Esophagus muscularis mucosa (tissue), 4 donors: ENCODE measurements around the gene OPRL1. TPM values are rescaled to one million over a fixed set of nuclear protein-coding genes. Genes with fewer than 3 reads are reported as not detected.

Experiments
- DNase-seq: peaks from one replicate; pipeline ENCODE4 v3.0.0-alpha.2; 2017; ENCODE audit errors: extremely low spot score
- H3K27ac ChIP-seq, 4 donors: fragments of 200-600 bp; sonication (generic); replicated peaks in 1 of 4; 1 replicate in 3 of 4; 2 replicates in 1 of 4; pipeline ENCODE4 v1.5.1; 2016 to 2019; ENCODE audit warnings: mild to moderate bottlenecking in 1 of 4
- H3K27me3 ChIP-seq, 4 donors: fragments of 200-600 bp; sonication (generic); one replicate each; pipeline versions ENCODE4 v1.5.1 to v1.6.0; 2016 to 2019
- H3K36me3 ChIP-seq, 4 donors: fragments of 200-600 bp; sonication (generic); one replicate each; pipeline ENCODE4 v1.5.1; 2016 to 2019
- H3K4me1 ChIP-seq, 4 donors: fragments of 200-600 bp; sonication (generic); one replicate each; pipeline ENCODE4 v1.5.1; 2016 to 2019
- H3K4me3 ChIP-seq, 4 donors: fragments of 200-600 bp; sonication (generic); 1 replicate in 2 of 4; 2 replicates in 2 of 4; pipeline ENCODE4 v1.5.1; 2016 to 2019; ENCODE audit warnings: mild to moderate bottlenecking in 4 of 4, moderate library complexity in 1 of 4
- H3K9me3 ChIP-seq, 4 donors: fragments of 200-600 bp; sonication (generic); 1 replicate in 3 of 4; 2 replicates in 1 of 4; pipeline ENCODE4 v1.5.1; 2016 to 2019
- CTCF ChIP-seq, 3 experiments: fragments of 200-600 bp in 2 of 3; fragments of 450-650 bp in 1 of 3; sonication (generic) in 2 of 3; IDR thresholded peaks; one replicate each; pipeline ENCODE4 v1.5.1; 2017 to 2019; ENCODE audit warnings: antibody characterized with exemption in 3 of 3, mild to moderate bottlenecking in 2 of 3, moderate library complexity in 1 of 3
- EP300 ChIP-seq: sonication (generic); formaldehyde crosslinking; IDR thresholded peaks from one replicate; pipeline ENCODE4 v1.6.1; 2017; ENCODE audit warnings: antibody characterized with exemption
- POLR2A ChIP-seq: fragments of 450-650 bp; IDR thresholded peaks from one replicate; pipeline ENCODE4 v1.6.1; 2017; ENCODE audit warnings: antibody characterized with exemption, moderate library complexity, mild to moderate bottlenecking, low read depth
- POLR2AphosphoS5 ChIP-seq, 2 donors: sonication (generic); formaldehyde crosslinking; IDR thresholded peaks; one replicate each; pipeline ENCODE4 v1.6.1; 2017; ENCODE audit warnings: antibody characterized with exemption in 2 of 2
- WGBS: methylation state at CpG from one replicate; pipeline ENCODE4 v1.1.5; 2018; 5-methylcytosine and 5-hydroxymethylcytosine counted together
- intact Hi-C: fragments of 100-400 bp; cut with DNase I; formaldehyde crosslinking; loops from one replicate; pipeline ENCODE4 v1.15.1; 2023
- total RNA-seq, 4 donors: library from RNA; depleted of rRNA; stranded (reverse); fragments of >200 nt; gene quantifications; one replicate each; pipeline versions ENCODE4 v1.1.0 to v1.2.1, GENCODE V29; 2016

OPRL1 gene
- total RNA-seq, 4 donors from 2014 or later = 0.42 to 1.4 (median 0.87) TPM

GRCh38 chr20:64047046-64047389 lies 32.9 kb upstream of the OPRL1 start:
- peak overlapping the region; percentile 45 to 57 (median 46) for H3K4me3 ChIP-seq
- TF ChIP-seq POLR2A = no peak
- H3K4me1 ChIP-seq = peaks cover 9 to 41% (median 27%) of the 10 kb centered on the region in 4 donors
- H3K9me3 ChIP-seq = no peaks in the 10 kb centered on the region
- intact Hi-C loops = no loop called here
- H3K27me3 ChIP-seq = peaks cover 0 to 99% (median 38%) of the 10 kb centered on the region in 4 donors
- H3K27ac ChIP-seq = peak overlapping the region in 2 of 4 donors; percentile 18 to 34
- peaks cover 0 to 21% (median 0%) of the 10 kb centered on the region in 4 donors for H3K36me3 ChIP-seq
- WGBS = 85% methylated on average over 8 of the region's 8 CpGs
- no peak for DNase-seq

- peaks cover 0 to 21% (median 0%) of the 10 kb centered on the region in 4 donors for H3K36me3 ChIP-seq
- intact Hi-C loops = no loop called here
- no peaks in the 10 kb centered on the region for H3K9me3 ChIP-seq
- H3K27me3 ChIP-seq = peaks cover 0 to 99% (median 35%) of the 10 kb centered on the region in 4 donors
- TF ChIP-seq POLR2A (no peak), POLR2AphosphoS5 (IDR thresholded peaks at IDR 0.05) (no peak), EP300 (no peak), CTCF (IDR thresholded peaks at IDR 0.05) (no peak)
- no CpG with 5 or more reads among the region's 49 CpGs for WGBS
- H3K4me1 ChIP-seq = peaks cover 10 to 45% (median 31%) of the 10 kb centered on the region in 4 donors
- peak overlapping the region; percentile 45 to 57 (median 46) for H3K4me3 ChIP-seq
- H3K27ac ChIP-seq = peak overlapping the region in 3 of 4 donors; percentile 10 to 58 (median 34)
- DNase-seq = no peak
Measured at GRCh38 chr20:64047968-64048401, 31.9 kb upstream of the OPRL1 start.

GRCh38 chr20:64048402-64049044 lies 31.4 kb upstream of the OPRL1 start:
- H3K9me3 ChIP-seq = no peaks in the 10 kb centered on the region
- H3K27ac ChIP-seq = peak overlapping the region in 3 of 4 donors; percentile 10 to 58 (median 27)
- H3K27me3 ChIP-seq = peaks cover 0 to 99% (median 36%) of the 10 kb centered on the region in 4 donors
- intact Hi-C loops = no loop called here
- H3K4me3 ChIP-seq = peak overlapping the region; percentile 45 to 57 (median 46)
- peaks cover 15 to 50% (median 36%) of the 10 kb centered on the region in 4 donors for H3K4me1 ChIP-seq
- no peak for DNase-seq
- TF ChIP-seq POLR2A (no peak), POLR2AphosphoS5 (IDR thresholded peaks at IDR 0.05) (no peak), CTCF (IDR thresholded peaks at IDR 0.05) (no peak), EP300 (no peak)
- H3K36me3 ChIP-seq = peaks cover 0 to 21% (median 0%) of the 10 kb centered on the region in 4 donors
- WGBS = 0% methylated on average over 1 of the region's 101 CpGs

GRCh38 chr20:64049060-64049877 lies 30.6 kb upstream of the OPRL1 start, which contains the start of gene SOX18:
Gene SOX18, minus strand, starts transcription at chr20:64049639. Its CDS starts 123 bp downstream, at chr20:64049516.
- WGBS = 2% methylated on average over 12 of the region's 111 CpGs
- H3K36me3 ChIP-seq = peaks cover 0 to 21% (median 0%) of the 10 kb centered on the region in 4 donors
- intact Hi-C loops = no loop called here
- peak within 1 kb of the TSS; percentile 57 to 77 (median 74) for H3K27ac ChIP-seq
- no peak for DNase-seq
- peak in 1 of 2 donors; percentile 46 for TF ChIP-seq POLR2AphosphoS5 (IDR thresholded peaks at IDR 0.05)
- no peak for TF ChIP-seq POLR2A
- H3K4me1 ChIP-seq = peaks cover 15 to 58% (median 40%) of the 10 kb centered on the region in 4 donors
- H3K27me3 ChIP-seq = peaks cover 0 to 100% (median 36%) of the 10 kb centered on the region in 4 donors
- peak within 1 kb of the TSS; percentile 45 to 57 (median 46) for H3K4me3 ChIP-seq
- no peaks in the 10 kb centered on the region for H3K9me3 ChIP-seq

- Histone ChIP-seq H3K36me3 (peaks cover 0 to 21% (median 0%) of the 10 kb centered on the region in 4 donors), H3K9me3 (no peaks in the 10 kb centered on the region), H3K4me1 (peaks cover 15 to 61% (median 41%) of the 10 kb centered on the region in 4 donors), H3K27ac (peak overlapping the region; percentile 57 to 77 (median 74)), H3K4me3 (peak overlapping the region; percentile 45 to 57 (median 46)), H3K27me3 (peaks cover 0 to 100% (median 36%) of the 10 kb centered on the region in 4 donors)
- no peak for DNase-seq
- TF ChIP-seq POLR2A (no peak), CTCF (IDR thresholded peaks at IDR 0.05) (no peak), EP300 (no peak)
- WGBS = 21% methylated on average over 11 of the region's 16 CpGs
- intact Hi-C loops = no loop called here
Measured at GRCh38 chr20:64049878-64050260, 30.0 kb upstream of the OPRL1 start.
